Liver (tissue), 9 donors: ENCODE measurements around the gene CIAPIN1. TPM values are rescaled to one million over a fixed set of nuclear protein-coding genes. Genes with fewer than 3 reads are reported as not detected.

Source experiments
- DNase-seq: peaks from one replicate; pipeline ENCODE4 v3.0.0-alpha.2; 2017; ENCODE audit warnings: low spot score
- H3K27ac ChIP-seq, 2 donors: one replicate each; pipeline ENCODE4 v1.7.0; 2013; ENCODE audit warnings: inconsistent platforms in 2 of 2, low read length in 2 of 2, control low read depth in 1 of 2, low read depth in 1 of 2, mild to moderate bottlenecking in 1 of 2
- H3K27me3 ChIP-seq, 4 donors: one replicate each; pipeline versions ENCODE4 v1.6.1 to v1.7.0; 2013; ENCODE audit warnings: low read length in 3 of 4, inconsistent platforms in 1 of 4, mild to moderate bottlenecking in 1 of 4, moderate library complexity in 1 of 4; ENCODE audit not compliant: control insufficient read depth in 4 of 4, insufficient read depth in 4 of 4
- H3K36me3 ChIP-seq, 4 donors: one replicate each; pipeline versions ENCODE4 v1.6.1 to v1.7.0; 2013; ENCODE audit warnings: low read length in 3 of 4, mild to moderate bottlenecking in 3 of 4, low read depth in 1 of 4, moderate library complexity in 1 of 4; ENCODE audit not compliant: control insufficient read depth in 4 of 4, insufficient read depth in 3 of 4
- H3K4me1 ChIP-seq, 4 donors: one replicate each; pipeline versions ENCODE4 v1.6.1 to v1.7.0; 2013; ENCODE audit warnings: low read length in 3 of 4, mild to moderate bottlenecking in 3 of 4, moderate library complexity in 1 of 4; ENCODE audit not compliant: control insufficient read depth in 4 of 4, insufficient read depth in 4 of 4
- H3K4me3 ChIP-seq, 3 donors: one replicate each; pipeline versions ENCODE4 v1.6.1 to v1.7.0; 2013; ENCODE audit warnings: low read length in 3 of 3, control low read depth in 1 of 3, low read depth in 1 of 3, mild to moderate bottlenecking in 1 of 3
- H3K9ac ChIP-seq, 2 donors: one replicate each; pipeline ENCODE4 v1.7.0; 2013; ENCODE audit warnings: low read length in 2 of 2, mild to moderate bottlenecking in 2 of 2, moderate library complexity in 2 of 2, control low read depth in 1 of 2, low read depth in 1 of 2
- H3K9me3 ChIP-seq, 4 donors: one replicate each; pipeline versions ENCODE4 v1.6.1 to v1.7.0; 2013; ENCODE audit warnings: low read length in 3 of 4; ENCODE audit not compliant: control insufficient read depth in 4 of 4
- ATF3 ChIP-seq: IDR thresholded peaks from 2 replicates; pipeline ENCODE4 v1.6.1; 2016; ENCODE audit warnings: antibody characterized with exemption
- CTCF ChIP-seq: fragments of 150-350 bp; IDR thresholded peaks from 2 replicates; pipeline ENCODE4 v1.5.1; 2017; ENCODE audit warnings: improper control_type of control experiment, low read depth, low read length; ENCODE audit not compliant: missing input control
- EGR1 ChIP-seq, 2 donors: IDR thresholded peaks; 2 replicates each; pipeline ENCODE4 v1.6.1; 2016 to 2018; ENCODE audit warnings: antibody characterized with exemption in 2 of 2, low read depth in 2 of 2
- FOXA1 ChIP-seq: IDR thresholded peaks from 2 replicates; pipeline ENCODE4 v1.6.1; 2016; ENCODE audit warnings: antibody characterized with exemption
- FOXA2 ChIP-seq: IDR thresholded peaks from 2 replicates; pipeline ENCODE4 v1.6.1; 2016; ENCODE audit warnings: antibody characterized with exemption
- GABPA ChIP-seq, 2 donors: IDR thresholded peaks in 1 of 2; conservative IDR thresholded peaks in 1 of 2; 2 replicates each; pipeline ENCODE4 v1.6.1; 2016; ENCODE audit warnings: antibody characterized with exemption in 2 of 2, mild to moderate bottlenecking in 1 of 2, moderate library complexity in 1 of 2
- HNF4A ChIP-seq, 2 donors: conservative IDR thresholded peaks; 2 replicates each; pipeline ENCODE4 v1.6.1; 2016; ENCODE audit warnings: antibody characterized with exemption in 2 of 2, mild to moderate bottlenecking in 2 of 2
- HNF4G ChIP-seq: IDR thresholded peaks from 2 replicates; pipeline ENCODE4 v1.6.1; 2016; ENCODE audit warnings: antibody characterized with exemption
- JUND ChIP-seq, 2 donors: IDR thresholded peaks; 2 replicates each; pipeline ENCODE4 v1.6.1; 2016; ENCODE audit warnings: antibody characterized with exemption in 2 of 2
- MAX ChIP-seq: IDR thresholded peaks from 2 replicates; pipeline ENCODE4 v1.6.1; 2016; ENCODE audit warnings: antibody characterized with exemption
- NR2F2 ChIP-seq: IDR thresholded peaks from 2 replicates; pipeline ENCODE4 v1.6.1; 2016; ENCODE audit warnings: antibody characterized with exemption
- RAD21 ChIP-seq, 2 donors: IDR thresholded peaks; 2 replicates each; pipeline ENCODE4 v1.6.1; 2016; ENCODE audit warnings: antibody characterized with exemption in 2 of 2, mild to moderate bottlenecking in 2 of 2
- REST ChIP-seq: IDR thresholded peaks from 2 replicates; pipeline ENCODE4 v1.6.1; 2016; ENCODE audit warnings: antibody characterized with exemption, mild to moderate bottlenecking
- RXRA ChIP-seq, 2 donors: IDR thresholded peaks; 2 replicates each; pipeline ENCODE4 v1.6.1; 2017 to 2018; ENCODE audit warnings: antibody characterized with exemption in 2 of 2, mild to moderate bottlenecking in 1 of 2
- SP1 ChIP-seq: IDR thresholded peaks from 2 replicates; pipeline ENCODE4 v1.6.1; 2018; ENCODE audit warnings: antibody characterized with exemption, mild to moderate bottlenecking
- YY1 ChIP-seq: IDR thresholded peaks from 2 replicates; pipeline ENCODE4 v1.6.1; 2016; ENCODE audit warnings: antibody characterized with exemption, mild to moderate bottlenecking
- ZBTB33 ChIP-seq: IDR thresholded peaks from 2 replicates; pipeline ENCODE4 v1.6.1; 2016; ENCODE audit warnings: antibody characterized with exemption
- WGBS: extraction: QIAGEN DNeasy Blood & Tissue Kit; methylation state at CpG from one replicate; pipeline ENCODE4 v1.1.7; 2013; 5-methylcytosine and 5-hydroxymethylcytosine counted together
- polyA plus RNA-seq, 2 donors: library from polyadenylated mRNA; stranded (reverse) in 1 of 2; unstranded in 1 of 2; fragments of 200-250 nt in 1 of 2; fragments of >200 nt in 1 of 2; fragmentation: Nextera tagmentation in 1 of 2; extraction: Ambion mirVana in 1 of 2; gene quantifications; one replicate each; pipeline versions ENCODE4 v1.2.1 to v1.2.3, GENCODE V29; 2013 to 2015
- total RNA-seq, 2 donors: library from RNA; depleted of rRNA; stranded (reverse); fragments of >200 nt; gene quantifications; one replicate each; pipeline ENCODE4 v1.2.3, GENCODE V29; 2014
- donor health status: healthy.
- donor health status: healthy.
- donor health status: healthy.
- donor health status: healthy.
- donor health status: healthy.

Gene CIAPIN1
- total and polyA plus RNA-seq, 4 donors: 19.5 to 32.7 (median 23.4) TPM

GRCh38 chr16:57424583-57424982 lies 22.6 kb downstream of the CIAPIN1 start:
- TF ChIP-seq GABPA (IDR thresholded peaks at IDR 0.05 in 1 of 2, conservative IDR thresholded peaks at IDR 0.05 in 1 of 2) (no peak), RAD21 (IDR thresholded peaks at IDR 0.05) (no peak), CTCF (no peak), YY1 (no peak), JUND (IDR thresholded peaks at IDR 0.05) (no peak), FOXA2 (no peak), HNF4A (conservative IDR thresholded peaks at IDR 0.05) (no peak), REST (no peak), HNF4G (no peak), NR2F2 (no peak), SP1 (no peak), ZBTB33 (no peak), RXRA (IDR thresholded peaks at IDR 0.05) (no peak), ATF3 (no peak), EGR1 (IDR thresholded peaks at IDR 0.05; ENCODE audit: low read depth in 2 of 2) (no peak)
- Histone ChIP-seq H3K36me3 (peaks cover 3 to 17% (median 11%) of the 10 kb centered on the region in 4 donors), H3K4me1 (no peaks in the 10 kb centered on the region), H3K4me3 (no peak overlapping the region), H3K9me3 (no peaks in the 10 kb centered on the region), H3K27ac (no peak overlapping the region), H3K9ac (no peak overlapping the region), H3K27me3 (no peaks in the 10 kb centered on the region)
- no peak for DNase-seq
- 88% methylated on average over 3 of the region's 3 CpGs for WGBS

- Histone ChIP-seq H3K27me3 (no peaks in the 10 kb centered on the region), H3K36me3 (peaks cover 0 to 7% (median 2%) of the 10 kb centered on the region in 4 donors), H3K27ac (no peak overlapping the region), H3K9me3 (no peaks in the 10 kb centered on the region), H3K4me3 (no peak overlapping the region), H3K9ac (no peak overlapping the region), H3K4me1 (peaks cover 0 to 8% (median 6%) of the 10 kb centered on the region in 4 donors)
- DNase-seq: no peak
- TF ChIP-seq MAX: no peak
- no peak for TF ChIP-seq FOXA2
- TF ChIP-seq ATF3: no peak
- no peak for TF ChIP-seq RXRA (IDR thresholded peaks at IDR 0.05)
- TF ChIP-seq FOXA1: no peak
- TF ChIP-seq SP1: no peak
- TF ChIP-seq JUND (IDR thresholded peaks at IDR 0.05): no peak
- WGBS: 82% methylated on average over 2 of the region's 2 CpGs
Observed at GRCh38 chr16:57423152-57423551, 24.0 kb downstream of the CIAPIN1 start.
